ENCODE measurements around the gene PYGB. TPM values are rescaled to one million over a fixed set of nuclear protein-coding genes. Genes with fewer than 3 reads are reported as not detected.
"Not testable (repeated sequence)": the region's sequence is repeated elsewhere in the genome, so short reads cannot be mapped to it uniquely, and the experiment has no call there.

The PYGB gene
- total RNA-seq, 1 experiment from 2014 or later, result 435 TPM

DNA sequence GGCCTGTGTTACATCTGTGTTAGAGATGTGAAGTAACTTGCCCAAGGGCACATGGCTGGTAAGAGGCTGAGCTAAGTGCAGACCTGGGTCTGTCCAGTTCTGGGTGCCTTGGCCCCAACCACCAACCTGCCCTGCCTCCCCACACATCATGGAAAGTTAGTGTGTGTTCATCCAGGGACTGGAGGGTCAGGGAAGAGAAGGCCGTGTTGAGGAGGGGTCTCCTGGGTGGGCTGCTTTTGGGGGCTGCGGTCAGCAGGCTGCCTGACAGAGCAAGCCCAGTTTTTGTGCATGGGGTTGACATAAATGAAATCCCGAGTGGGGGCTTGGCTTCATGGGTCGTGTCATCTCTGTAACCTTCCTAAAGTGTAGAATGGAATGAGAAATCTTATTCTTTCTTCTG lies 10.9 kb downstream of the PYGB start:
- no TSS peak for BruUV-seq (replicated peaks)
- Mint-ChIP-seq H3K36me3 (ENCODE audit: insufficient read depth, unreplicated experiment) (peaks cover 83% of the 10 kb centered on the region), H3K4me1 (ENCODE audit: insufficient read depth, unreplicated experiment) (peaks cover 24% of the 10 kb centered on the region), H3K4me3 (ENCODE audit: unreplicated experiment) (no peak overlapping the region), H3K9me3 (ENCODE audit: unreplicated experiment) (no peaks in the 10 kb centered on the region), H3K27me3 (ENCODE audit: insufficient read depth, unreplicated experiment) (no peaks in the 10 kb centered on the region), H3K27ac (ENCODE audit: low read depth, unreplicated experiment) (peak overlapping the region; percentile 5)
- intact Hi-C loops (cut with micrococcal nuclease), result no loop called here
- no peak for DNase-seq (ENCODE audit: unreplicated experiment)
- CTCF ChIA-PET, result interaction anchor here (0.6 to 0.8 kb wide), 2 partner anchors 12 to 36 kb away, joined by 3 read pairs; no protein-coding TSS in a partner anchor
- TF ChIP-seq, protein P1, sequence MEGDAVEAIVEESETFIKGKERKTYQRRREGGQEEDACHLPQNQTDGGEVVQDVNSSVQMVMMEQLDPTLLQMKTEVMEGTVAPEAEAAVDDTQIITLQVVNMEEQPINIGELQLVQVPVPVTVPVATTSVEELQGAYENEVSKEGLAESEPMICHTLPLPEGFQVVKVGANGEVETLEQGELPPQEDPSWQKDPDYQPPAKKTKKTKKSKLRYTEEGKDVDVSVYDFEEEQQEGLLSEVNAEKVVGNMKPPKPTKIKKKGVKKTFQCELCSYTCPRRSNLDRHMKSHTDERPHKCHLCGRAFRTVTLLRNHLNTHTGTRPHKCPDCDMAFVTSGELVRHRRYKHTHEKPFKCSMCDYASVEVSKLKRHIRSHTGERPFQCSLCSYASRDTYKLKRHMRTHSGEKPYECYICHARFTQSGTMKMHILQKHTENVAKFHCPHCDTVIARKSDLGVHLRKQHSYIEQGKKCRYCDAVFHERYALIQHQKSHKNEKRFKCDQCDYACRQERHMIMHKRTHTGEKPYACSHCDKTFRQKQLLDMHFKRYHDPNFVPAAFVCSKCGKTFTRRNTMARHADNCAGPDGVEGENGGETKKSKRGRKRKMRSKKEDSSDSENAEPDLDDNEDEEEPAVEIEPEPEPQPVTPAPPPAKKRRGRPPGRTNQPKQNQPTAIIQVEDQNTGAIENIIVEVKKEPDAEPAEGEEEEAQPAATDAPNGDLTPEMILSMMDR (IDR thresholded peaks at IDR 0.05; ENCODE audit: unreplicated experiment), result no peak
- POLR2A ChIA-PET, result interaction anchor here (1.4 to 15.4 kb wide), 4 partner anchors 8 to 32 kb away, joined by 3 to 517 read pairs (median 36); partner anchors contain the start of gene PYGB

DNA sequence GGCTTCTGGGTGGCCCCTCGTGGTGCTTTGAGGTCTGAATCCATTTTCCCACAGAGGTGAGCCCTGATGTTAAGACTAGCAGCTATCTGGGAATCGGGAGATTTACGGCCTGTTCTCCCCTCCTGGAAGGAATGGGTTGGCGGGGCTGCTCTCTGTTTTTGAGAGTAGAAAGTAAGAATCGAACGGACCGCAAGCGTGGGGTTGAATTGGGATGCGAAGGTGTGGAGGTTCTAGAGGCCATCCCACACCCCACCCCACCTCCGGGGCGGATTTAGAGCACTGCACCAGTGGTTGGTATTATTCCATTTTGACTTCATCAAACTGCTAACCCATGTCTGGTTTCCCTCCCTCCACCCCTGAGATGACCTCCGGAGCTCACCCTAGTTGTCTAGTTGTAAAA lies 11.5 kb downstream of the PYGB start:
- no peak overlapping the region for H3K27ac Mint-ChIP-seq (ENCODE audit: low read depth, unreplicated experiment)
- H3K27me3 Mint-ChIP-seq (ENCODE audit: insufficient read depth, unreplicated experiment), result no peaks in the 10 kb centered on the region
- TF ChIP-seq, protein P1 (IDR thresholded peaks at IDR 0.05; ENCODE audit: unreplicated experiment), result no peak
- POLR2A ChIA-PET, result interaction anchor here (1.4 to 15.4 kb wide), 4 partner anchors 7 to 32 kb away, joined by 3 to 517 read pairs (median 12); partner anchors contain the start of gene PYGB
- intact Hi-C loops (cut with micrococcal nuclease), result no loop called here
- CTCF ChIA-PET, result interaction anchor here (0.6 to 1.5 kb wide), 2 partner anchors 36 to 37 kb away, joined by 3 to 7 read pairs; no protein-coding TSS in a partner anchor
- DNase-seq (ENCODE audit: unreplicated experiment), result no peak
- H3K4me1 Mint-ChIP-seq (ENCODE audit: insufficient read depth, unreplicated experiment), result peaks cover 21% of the 10 kb centered on the region
- BruUV-seq (replicated peaks), result no TSS peak
- H3K36me3 Mint-ChIP-seq (ENCODE audit: insufficient read depth, unreplicated experiment), result peaks cover 83% of the 10 kb centered on the region
- no peak overlapping the region for H3K4me3 Mint-ChIP-seq (ENCODE audit: unreplicated experiment)
- H3K9me3 Mint-ChIP-seq (ENCODE audit: unreplicated experiment), result no peaks in the 10 kb centered on the region

DNA sequence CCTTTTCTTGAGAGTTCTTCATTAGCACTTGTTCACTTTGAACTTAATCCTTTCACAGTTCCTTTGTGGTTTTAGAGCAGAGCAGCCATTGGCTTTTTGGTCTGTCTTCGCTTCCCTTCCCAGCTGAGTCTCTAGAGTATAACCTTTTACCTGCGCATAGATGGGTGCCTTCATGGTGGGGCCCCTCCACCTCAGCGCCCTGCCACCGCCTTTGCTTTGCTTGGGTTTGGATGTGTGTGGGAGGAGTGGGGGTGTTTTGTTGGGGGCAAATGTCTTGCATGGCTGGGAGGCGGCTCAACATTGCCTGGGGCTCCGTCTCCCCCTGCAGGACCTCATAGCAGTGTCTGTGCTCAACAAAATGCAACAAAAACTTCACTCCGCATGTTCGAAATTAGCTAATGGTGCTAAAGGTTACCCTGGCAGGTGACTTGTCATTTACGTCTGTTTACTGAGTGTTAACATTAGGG lies 11.9 kb downstream of the PYGB start:
- Mint-ChIP-seq H3K4me1 (ENCODE audit: insufficient read depth, unreplicated experiment) (peaks cover 16% of the 10 kb centered on the region), H3K27me3 (ENCODE audit: insufficient read depth, unreplicated experiment) (no peaks in the 10 kb centered on the region), H3K9me3 (ENCODE audit: unreplicated experiment) (no peaks in the 10 kb centered on the region), H3K36me3 (ENCODE audit: insufficient read depth, unreplicated experiment) (peaks cover 79% of the 10 kb centered on the region), H3K4me3 (ENCODE audit: unreplicated experiment) (no peak overlapping the region), H3K27ac (ENCODE audit: low read depth, unreplicated experiment) (no peak overlapping the region)
- no TSS peak for BruUV-seq (replicated peaks)
- DNase-seq (ENCODE audit: unreplicated experiment), result no peak
- intact Hi-C loops (cut with micrococcal nuclease), result no loop called here
- TF ChIP-seq, protein P1 (IDR thresholded peaks at IDR 0.05; ENCODE audit: unreplicated experiment), result no peak
- ChIA-PET POLR2A (interaction anchor here (1.4 kb wide), 1 partner anchor 13 kb away, joined by 5 read pairs; the partner anchor contains the start of gene PYGB), CTCF (interaction anchor here (1.5 kb wide), 1 partner anchor 36 kb away, joined by 7 read pairs; no protein-coding TSS in a partner anchor)

DNA sequence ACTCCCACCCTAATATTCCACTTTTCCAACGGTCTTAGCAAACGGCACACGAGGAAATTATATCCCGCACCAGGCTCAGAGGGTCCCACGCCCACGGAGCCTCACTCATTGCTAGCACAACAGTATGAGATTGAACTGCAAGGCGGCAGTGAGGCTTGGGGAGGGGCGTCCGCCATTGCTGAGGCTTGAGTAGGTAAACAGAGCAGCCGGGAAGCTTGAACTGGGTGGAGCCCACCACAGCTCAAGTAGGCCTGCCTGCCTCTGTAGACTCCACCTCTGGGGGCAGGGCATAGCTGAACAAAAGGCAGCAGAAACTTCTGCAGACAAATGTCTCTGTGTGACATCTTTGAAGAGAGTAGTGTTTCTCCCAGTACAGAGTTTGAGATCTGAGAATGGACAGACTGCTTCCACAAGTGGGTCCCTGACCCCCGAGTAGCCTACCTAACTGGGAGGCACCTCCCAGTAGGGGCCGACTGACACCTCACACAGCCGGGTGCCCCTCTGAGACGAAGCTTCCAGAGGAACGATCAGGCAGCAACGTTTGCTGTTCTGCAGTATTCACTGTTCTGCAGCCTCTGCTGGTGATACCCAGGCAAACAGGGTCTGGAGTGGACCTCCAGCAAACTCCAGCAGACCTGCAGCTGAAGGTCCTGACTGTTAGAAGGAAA lies 13.0 kb downstream of the PYGB start:
- H3K27me3 Mint-ChIP-seq (ENCODE audit: insufficient read depth, unreplicated experiment); H3K4me3 Mint-ChIP-seq (ENCODE audit: unreplicated experiment); intact Hi-C loops (cut with micrococcal nuclease); DNase-seq (ENCODE audit: unreplicated experiment); BruUV-seq (replicated peaks); H3K9me3 Mint-ChIP-seq (ENCODE audit: unreplicated experiment); H3K27ac Mint-ChIP-seq (ENCODE audit: low read depth, unreplicated experiment): not testable (repeated sequence)
- CTCF ChIA-PET, result interaction anchor here (0.7 to 1.5 kb wide), 3 partner anchors 21 to 174 kb away, joined by 3 to 7 read pairs (median 3); no protein-coding TSS in a partner anchor
- POLR2A ChIA-PET, result interaction anchor here (1.3 to 1.4 kb wide), 2 partner anchors 10 to 14 kb away, joined by 5 to 6 read pairs; partner anchors contain the start of gene PYGB
- Mint-ChIP-seq H3K4me1 (ENCODE audit: insufficient read depth, unreplicated experiment) (peaks cover 15% of the 10 kb centered on the region), H3K36me3 (ENCODE audit: insufficient read depth, unreplicated experiment) (peaks cover 77% of the 10 kb centered on the region)

Measured in MCF 10A (cell line).